K562 (cell line): ENCODE measurements around the gene SMCHD1. TPM values are rescaled to one million over a fixed set of nuclear protein-coding genes. Genes with fewer than 3 reads are reported as not detected.

Experiments used
- JUN ChIP-seq, 2 experiments: sonication (generic) in 1 of 2; formaldehyde crosslinking in 1 of 2; IDR thresholded peaks; 2 replicates each; pipeline versions ENCODE4 v1.6.1 to v1.8.0; 2012 to 2022; ENCODE audit warnings: borderline replicate concordance in 2 of 2, mild to moderate bottlenecking in 2 of 2, improper control_type of control experiment in 1 of 2, low read depth in 1 of 2, low read length in 1 of 2, missing genetic modification reagents in 1 of 2
- LARP7 ChIP-seq: fragments of 450-650 bp; IDR thresholded peaks from 2 replicates; pipeline ENCODE4 v1.6.1; 2016
- RBM25 ChIP-seq: fragments of 200-400 bp; formaldehyde crosslinking; IDR thresholded peaks from 2 replicates; pipeline ENCODE4 v1.6.1; 2018; ENCODE audit warnings: low read length, low read depth, moderate library complexity; ENCODE audit not compliant: severe bottlenecking
- polyA plus RNA-seq, 8 experiments: library from polyadenylated mRNA; depleted of rRNA in 4 of 8; stranded (reverse) in 5 of 8; unstranded in 3 of 8; fragments of >200 nt; fragmentation: Nextera tagmentation in 2 of 8; fragmentation: Illumina TruSeq in 1 of 8; extraction: Ambion mirVana in 2 of 8; extraction: Trizol in 1 of 8; gene quantifications; 2 replicates each; pipeline versions ENCODE4 v1.2.1 to v1.2.3, GENCODE V29; 2011 to 2014; ENCODE audit warnings: inconsistent platforms in 1 of 8, missing spikeins in 1 of 8
- total RNA-seq, 7 experiments: library from RNA; depleted of rRNA in 6 of 7; stranded (reverse); fragments of >200 nt in 6 of 7; fragmentation: Illumina TruSeq in 2 of 7; extraction: Trizol in 2 of 7; gene quantifications; 2 replicates each; pipeline versions ENCODE4 v1.2.1 to v1.2.3, GENCODE V29; 2011 to 2021; ENCODE audit warnings: low replicate concordance in 1 of 7
- TF ChIP-seq, protein P1 (sequence below), 2 experiments: fragments of 450-650 bp in 1 of 2; IDR thresholded peaks; 2 replicates each; pipeline ENCODE4 v1.6.1; 2011 to 2017; ENCODE audit warnings: low read depth in 2 of 2, antibody characterized with exemption in 1 of 2, borderline replicate concordance in 1 of 2, low read length in 1 of 2, mild to moderate bottlenecking in 1 of 2, mixed read lengths in 1 of 2; ENCODE audit not compliant: control insufficient read depth in 1 of 2
- TF ChIP-seq, protein P2 (sequence below): fragments of 250-450 bp; sonication (Bioruptor Pico); IDR thresholded peaks from 2 replicates; pipeline ENCODE4 v1.4.0; 2020; ENCODE audit warnings: mild to moderate bottlenecking, moderate library complexity

SMCHD1 gene
- total and polyA plus RNA-seq, 9 of the 15 experiments (the other 6 are each of a cell fraction or from before 2014, with no cell fraction given): 6.3 to 144 (median 72.7) TPM

GRCh38 chr18:2729757-2730156 lies 74.2 kb downstream of the SMCHD1 start (continued):
- TF ChIP-seq, protein P1, sequence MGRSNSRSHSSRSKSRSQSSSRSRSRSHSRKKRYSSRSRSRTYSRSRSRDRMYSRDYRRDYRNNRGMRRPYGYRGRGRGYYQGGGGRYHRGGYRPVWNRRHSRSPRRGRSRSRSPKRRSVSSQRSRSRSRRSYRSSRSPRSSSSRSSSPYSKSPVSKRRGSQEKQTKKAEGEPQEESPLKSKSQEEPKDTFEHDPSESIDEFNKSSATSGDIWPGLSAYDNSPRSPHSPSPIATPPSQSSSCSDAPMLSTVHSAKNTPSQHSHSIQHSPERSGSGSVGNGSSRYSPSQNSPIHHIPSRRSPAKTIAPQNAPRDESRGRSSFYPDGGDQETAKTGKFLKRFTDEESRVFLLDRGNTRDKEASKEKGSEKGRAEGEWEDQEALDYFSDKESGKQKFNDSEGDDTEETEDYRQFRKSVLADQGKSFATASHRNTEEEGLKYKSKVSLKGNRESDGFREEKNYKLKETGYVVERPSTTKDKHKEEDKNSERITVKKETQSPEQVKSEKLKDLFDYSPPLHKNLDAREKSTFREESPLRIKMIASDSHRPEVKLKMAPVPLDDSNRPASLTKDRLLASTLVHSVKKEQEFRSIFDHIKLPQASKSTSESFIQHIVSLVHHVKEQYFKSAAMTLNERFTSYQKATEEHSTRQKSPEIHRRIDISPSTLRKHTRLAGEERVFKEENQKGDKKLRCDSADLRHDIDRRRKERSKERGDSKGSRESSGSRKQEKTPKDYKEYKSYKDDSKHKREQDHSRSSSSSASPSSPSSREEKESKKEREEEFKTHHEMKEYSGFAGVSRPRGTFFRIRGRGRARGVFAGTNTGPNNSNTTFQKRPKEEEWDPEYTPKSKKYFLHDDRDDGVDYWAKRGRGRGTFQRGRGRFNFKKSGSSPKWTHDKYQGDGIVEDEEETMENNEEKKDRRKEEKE (IDR thresholded peaks at IDR 0.05; ENCODE audit: borderline replicate concordance in 1 of 2, control insufficient read depth in 1 of 2, low read depth in 2 of 2, low read length in 1 of 2): no peak
- no peak for TF ChIP-seq LARP7
- TF ChIP-seq, protein P2, sequence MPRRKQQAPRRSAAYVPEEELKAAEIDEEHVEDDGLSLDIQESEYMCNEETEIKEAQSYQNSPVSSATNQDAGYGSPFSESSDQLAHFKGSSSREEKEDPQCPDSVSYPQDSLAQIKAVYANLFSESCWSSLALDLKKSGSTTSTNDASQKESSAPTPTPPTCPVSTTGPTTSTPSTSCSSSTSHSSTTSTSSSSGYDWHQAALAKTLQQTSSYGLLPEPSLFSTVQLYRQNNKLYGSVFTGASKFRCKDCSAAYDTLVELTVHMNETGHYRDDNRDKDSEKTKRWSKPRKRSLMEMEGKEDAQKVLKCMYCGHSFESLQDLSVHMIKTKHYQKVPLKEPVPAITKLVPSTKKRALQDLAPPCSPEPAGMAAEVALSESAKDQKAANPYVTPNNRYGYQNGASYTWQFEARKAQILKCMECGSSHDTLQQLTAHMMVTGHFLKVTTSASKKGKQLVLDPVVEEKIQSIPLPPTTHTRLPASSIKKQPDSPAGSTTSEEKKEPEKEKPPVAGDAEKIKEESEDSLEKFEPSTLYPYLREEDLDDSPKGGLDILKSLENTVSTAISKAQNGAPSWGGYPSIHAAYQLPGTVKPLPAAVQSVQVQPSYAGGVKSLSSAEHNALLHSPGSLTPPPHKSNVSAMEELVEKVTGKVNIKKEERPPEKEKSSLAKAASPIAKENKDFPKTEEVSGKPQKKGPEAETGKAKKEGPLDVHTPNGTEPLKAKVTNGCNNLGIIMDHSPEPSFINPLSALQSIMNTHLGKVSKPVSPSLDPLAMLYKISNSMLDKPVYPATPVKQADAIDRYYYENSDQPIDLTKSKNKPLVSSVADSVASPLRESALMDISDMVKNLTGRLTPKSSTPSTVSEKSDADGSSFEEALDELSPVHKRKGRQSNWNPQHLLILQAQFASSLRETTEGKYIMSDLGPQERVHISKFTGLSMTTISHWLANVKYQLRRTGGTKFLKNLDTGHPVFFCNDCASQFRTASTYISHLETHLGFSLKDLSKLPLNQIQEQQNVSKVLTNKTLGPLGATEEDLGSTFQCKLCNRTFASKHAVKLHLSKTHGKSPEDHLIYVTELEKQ (CRISPR knock-in tag): no peak
- no peak for TF ChIP-seq JUN (IDR thresholded peaks at IDR 0.05; ENCODE audit: borderline replicate concordance, low read depth, low read length)
- no peak for TF ChIP-seq JUN (CRISPR knock-in tag; IDR thresholded peaks at IDR 0.05; ENCODE audit: borderline replicate concordance)
- TF ChIP-seq RBM25: peak; percentile 48
